ENCODE measurements around the gene COL4A2. TPM values are rescaled to one million over a fixed set of nuclear protein-coding genes. Genes with fewer than 3 reads are reported as not detected.

Gene COL4A2
- total RNA-seq, 1 donor from 2014 or later, result 180 TPM

DNA sequence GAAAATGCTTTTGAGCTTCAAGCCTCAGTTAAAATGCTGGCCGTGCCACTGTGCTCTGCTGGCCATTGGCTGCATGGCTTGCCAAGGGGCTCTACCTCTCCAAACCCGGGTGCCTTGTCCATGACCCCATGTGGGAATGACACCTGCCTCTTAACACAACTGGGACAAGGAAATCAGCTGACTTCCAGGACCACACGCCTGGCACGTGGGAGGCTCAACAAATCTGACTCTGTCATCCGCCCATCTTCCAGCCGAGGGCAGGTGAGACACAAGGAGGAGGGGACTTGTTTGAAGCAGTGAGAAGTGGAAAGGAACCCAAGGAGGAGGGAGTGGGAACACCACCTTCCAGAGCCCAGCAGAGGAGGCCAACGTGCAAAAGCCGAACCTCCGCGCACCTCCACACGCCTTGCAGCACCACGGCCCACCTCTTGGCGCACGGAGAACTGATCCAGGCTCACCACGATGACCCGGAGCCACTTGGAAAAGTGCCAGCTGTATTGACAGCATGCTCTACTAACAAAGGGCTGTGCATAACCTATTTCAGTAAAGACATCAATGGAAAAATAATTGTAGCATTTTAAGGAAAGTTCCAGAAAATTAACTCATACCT lies 38.4 kb upstream of the COL4A2 start:
- no peak overlapping the region for H3K27ac ChIP-seq
- intact Hi-C loops (cut with DNase I), result no loop called here
- no peaks in the 10 kb centered on the region for H3K9me3 ChIP-seq
- TF ChIP-seq CTCF (IDR thresholded peaks at IDR 0.05), result no peak
- TF ChIP-seq POLR2A (IDR thresholded peaks at IDR 0.05), result no peak
- no peak for TF ChIP-seq POLR2AphosphoS5 (IDR thresholded peaks at IDR 0.05; ENCODE audit: insufficient read depth in 1 of 2, low read depth in 1 of 2)
- no peaks in the 10 kb centered on the region for H3K36me3 ChIP-seq
- H3K4me3 ChIP-seq, result no peak overlapping the region
- DNase-seq (ENCODE audit: extremely low spot score in 2 of 2), result peak; percentile 49 to 78
- no peaks in the 10 kb centered on the region for H3K27me3 ChIP-seq
- peaks cover 41% of the 10 kb centered on the region for H3K4me1 ChIP-seq

- no peak overlapping the region for H3K4me3 ChIP-seq
- TF ChIP-seq POLR2A (IDR thresholded peaks at IDR 0.05) (no peak), CTCF (IDR thresholded peaks at IDR 0.05) (no peak), POLR2AphosphoS5 (IDR thresholded peaks at IDR 0.05; ENCODE audit: insufficient read depth in 1 of 2, low read depth in 1 of 2) (no peak)
- intact Hi-C loops (cut with DNase I), result no loop called here
- peaks cover 41% of the 10 kb centered on the region for H3K4me1 ChIP-seq
- peak; percentile 70 to 71 for DNase-seq (ENCODE audit: extremely low spot score in 2 of 2)
- H3K27ac ChIP-seq, result no peak overlapping the region
- no peaks in the 10 kb centered on the region for H3K9me3 ChIP-seq
- no peaks in the 10 kb centered on the region for H3K36me3 ChIP-seq
- no peaks in the 10 kb centered on the region for H3K27me3 ChIP-seq
Observed at GRCh38 chr13:110269509-110270185, 37.4 kb upstream of the COL4A2 start.

GRCh38 chr13:110270507-110270906 lies 36.6 kb upstream of the COL4A2 start:
- no peaks in the 10 kb centered on the region for H3K36me3 ChIP-seq
- intact Hi-C loops (cut with DNase I), result no loop called here
- H3K27me3 ChIP-seq, result no peaks in the 10 kb centered on the region
- H3K4me3 ChIP-seq, result no peak overlapping the region
- H3K4me1 ChIP-seq, result peaks cover 41% of the 10 kb centered on the region
- peak; percentile 54 to 64 for DNase-seq (ENCODE audit: extremely low spot score in 2 of 2)
- H3K27ac ChIP-seq, result no peak overlapping the region
- TF ChIP-seq CTCF (IDR thresholded peaks at IDR 0.05) (no peak), POLR2A (IDR thresholded peaks at IDR 0.05) (no peak), POLR2AphosphoS5 (IDR thresholded peaks at IDR 0.05; ENCODE audit: insufficient read depth in 1 of 2, low read depth in 1 of 2) (no peak)
- H3K9me3 ChIP-seq, result no peaks in the 10 kb centered on the region

DNA sequence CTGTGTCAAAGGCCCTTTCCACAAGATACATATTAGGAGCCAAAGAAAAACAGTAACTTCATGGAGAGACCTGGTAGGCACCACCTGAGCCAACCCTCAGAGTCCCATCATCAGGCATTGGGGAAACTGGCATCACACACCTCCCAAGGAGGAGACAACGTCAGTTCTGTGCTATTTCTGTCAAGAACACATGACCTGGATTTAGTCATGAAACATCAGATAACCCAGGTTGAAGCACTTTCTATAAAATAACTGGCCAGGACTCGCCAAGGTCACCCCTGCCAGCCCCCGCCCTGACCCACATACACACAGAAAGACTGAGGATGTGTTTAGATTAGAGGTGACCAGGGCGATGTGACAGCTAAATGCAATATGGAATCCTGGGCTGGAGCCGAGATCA lies 35.8 kb upstream of the COL4A2 start:
- intact Hi-C loops (cut with DNase I), result no loop called here
- no peak overlapping the region for H3K4me3 ChIP-seq
- H3K4me1 ChIP-seq, result peaks cover 40% of the 10 kb centered on the region
- no peaks in the 10 kb centered on the region for H3K27me3 ChIP-seq
- no peak for TF ChIP-seq CTCF (IDR thresholded peaks at IDR 0.05)
- TF ChIP-seq POLR2AphosphoS5 (IDR thresholded peaks at IDR 0.05; ENCODE audit: insufficient read depth in 1 of 2, low read depth in 1 of 2), result no peak
- TF ChIP-seq POLR2A (IDR thresholded peaks at IDR 0.05), result no peak
- no peaks in the 10 kb centered on the region for H3K36me3 ChIP-seq
- H3K27ac ChIP-seq, result no peak overlapping the region
- H3K9me3 ChIP-seq, result no peaks in the 10 kb centered on the region
- DNase-seq (ENCODE audit: extremely low spot score in 2 of 2), result peak in 1 of 2 donors; percentile 65

DNA sequence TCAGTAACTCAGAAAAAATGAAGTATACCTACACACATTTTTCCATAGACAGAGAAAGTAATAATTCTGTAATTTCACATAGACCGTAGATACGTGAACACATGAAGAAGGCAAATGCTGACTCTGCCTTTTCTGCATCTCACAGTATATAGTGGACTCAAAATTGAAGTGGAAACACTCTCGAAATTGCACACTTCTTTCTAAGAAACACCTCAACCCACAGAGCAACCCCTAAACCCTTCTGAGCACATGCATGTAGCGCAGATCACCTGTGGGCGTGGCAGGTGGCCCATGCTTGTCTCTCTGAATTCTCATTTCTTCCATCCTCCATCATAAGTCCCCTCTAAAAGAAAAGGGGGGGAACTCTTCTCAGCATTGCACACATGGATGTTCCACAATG lies 34.9 kb upstream of the COL4A2 start:
- peaks cover 36% of the 10 kb centered on the region for H3K4me1 ChIP-seq
- TF ChIP-seq CTCF (IDR thresholded peaks at IDR 0.05) (no peak), POLR2AphosphoS5 (IDR thresholded peaks at IDR 0.05; ENCODE audit: insufficient read depth in 1 of 2, low read depth in 1 of 2) (no peak), POLR2A (IDR thresholded peaks at IDR 0.05) (no peak)
- no peaks in the 10 kb centered on the region for H3K36me3 ChIP-seq
- DNase-seq (ENCODE audit: extremely low spot score in 2 of 2), result peak in 1 of 2 donors; percentile 60
- no peak overlapping the region for H3K27ac ChIP-seq
- no peaks in the 10 kb centered on the region for H3K27me3 ChIP-seq
- H3K9me3 ChIP-seq, result no peaks in the 10 kb centered on the region
- intact Hi-C loops (cut with DNase I), result no loop called here
- H3K4me3 ChIP-seq, result no peak overlapping the region

All from vagina (tissue), 2 donors.